Endothelial cell (in vitro differentiated cells): Measurements from ENCODE around the gene IGFLR1. TPM values are rescaled to one million over a fixed set of nuclear protein-coding genes. Genes with fewer than 3 reads are reported as not detected.

Experiments
- DNase-seq: peaks from one replicate; pipeline ENCODE4 v3.0.0; 2021; ENCODE audit warnings: low spot score
- H3K27ac Mint-ChIP-seq: one replicate; pipeline ENCODE4 v1.8.0; 2021; ENCODE audit warnings: mixed read lengths, inconsistent platforms; ENCODE audit not compliant: unreplicated experiment
- H3K27me3 Mint-ChIP-seq: one replicate; pipeline ENCODE4 v1.8.0; 2021; ENCODE audit warnings: mild to moderate bottlenecking, moderate library complexity, mixed read lengths, inconsistent platforms; ENCODE audit not compliant: unreplicated experiment
- H3K36me3 Mint-ChIP-seq: one replicate; pipeline ENCODE4 v1.8.0; 2021; ENCODE audit warnings: mild to moderate bottlenecking, low read depth, mixed read lengths, inconsistent platforms; ENCODE audit not compliant: unreplicated experiment
- H3K4me1 Mint-ChIP-seq: one replicate; pipeline ENCODE4 v1.8.0; 2021; ENCODE audit warnings: mild to moderate bottlenecking, mixed read lengths, inconsistent platforms; ENCODE audit not compliant: unreplicated experiment
- H3K4me3 Mint-ChIP-seq: one replicate; pipeline ENCODE4 v1.8.0; 2021; ENCODE audit warnings: mild to moderate bottlenecking, mixed read lengths, inconsistent platforms; ENCODE audit not compliant: unreplicated experiment
- H3K9me3 Mint-ChIP-seq: one replicate; pipeline ENCODE4 v1.8.0; 2021; ENCODE audit warnings: mixed read lengths, inconsistent platforms; ENCODE audit not compliant: unreplicated experiment
- total RNA-seq: library from RNA; stranded (reverse); fragmentation: NEBNext Ultra II Directional; extraction: Animal tissue kit (Norgen Biotek cat#: 25700); gene quantifications from one replicate; pipeline ENCODE4 v1.2.1, GENCODE V29; 2021; ENCODE audit not compliant: unreplicated experiment
- TF ChIP-seq, protein P1 (sequence below): fragments of 200-600 bp; sonication (generic); IDR thresholded peaks from one replicate; pipeline ENCODE4 v1.5.0; 2021; ENCODE audit warnings: antibody characterized with exemption; ENCODE audit not compliant: unreplicated experiment

The IGFLR1 gene
- total RNA-seq, 1 donor from 2014 or later: 3.2 TPM

DNA sequence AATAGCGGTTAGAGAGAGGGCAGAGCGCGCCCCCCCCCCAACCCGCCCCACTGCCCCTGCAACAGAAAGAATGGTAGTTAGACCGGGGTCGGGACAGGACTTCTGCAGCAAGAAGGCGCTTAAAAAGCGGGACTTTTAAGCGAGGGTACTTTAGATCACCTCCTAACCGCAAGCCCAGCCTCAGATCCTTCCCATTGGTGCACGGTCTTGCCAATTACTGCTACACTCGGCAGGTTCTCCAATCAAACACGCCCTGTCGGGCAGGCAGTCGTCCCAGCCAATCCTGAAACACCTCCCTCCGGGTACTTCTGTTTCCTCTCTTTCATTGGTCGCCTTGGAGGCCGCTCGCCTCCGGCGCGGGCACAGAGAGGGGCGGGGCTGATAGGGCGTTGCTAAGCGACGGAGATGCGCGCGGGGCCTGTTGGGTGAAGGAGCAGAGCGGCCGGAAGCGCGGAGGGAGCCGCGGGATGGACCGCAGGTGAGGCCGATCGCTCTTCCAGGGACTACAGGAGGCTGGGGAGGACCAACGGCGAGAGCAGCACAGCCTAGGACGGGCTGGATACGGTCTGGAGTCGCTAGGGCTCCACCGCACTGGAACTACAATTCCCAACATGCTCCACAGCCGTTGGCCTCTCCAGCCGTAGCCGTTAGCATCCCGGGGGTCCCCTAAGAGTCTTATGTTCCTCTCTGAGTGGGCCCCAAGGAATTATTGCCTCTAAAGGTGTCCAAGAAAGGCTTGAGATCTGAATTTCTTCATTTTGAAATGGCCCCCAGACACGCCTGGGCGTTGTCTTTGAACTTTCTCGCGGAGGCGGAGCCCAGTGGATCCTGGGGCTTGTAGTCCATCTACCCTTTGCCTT, 15.7 kb upstream of the IGFLR1 start, which contains the start of gene PROSER3:
Gene PROSER3 (plus strand): TSS at position 428 of the 860 bp plus-strand sequence. CDS start 40 bp downstream, at position 468.
- TF ChIP-seq, protein P1, sequence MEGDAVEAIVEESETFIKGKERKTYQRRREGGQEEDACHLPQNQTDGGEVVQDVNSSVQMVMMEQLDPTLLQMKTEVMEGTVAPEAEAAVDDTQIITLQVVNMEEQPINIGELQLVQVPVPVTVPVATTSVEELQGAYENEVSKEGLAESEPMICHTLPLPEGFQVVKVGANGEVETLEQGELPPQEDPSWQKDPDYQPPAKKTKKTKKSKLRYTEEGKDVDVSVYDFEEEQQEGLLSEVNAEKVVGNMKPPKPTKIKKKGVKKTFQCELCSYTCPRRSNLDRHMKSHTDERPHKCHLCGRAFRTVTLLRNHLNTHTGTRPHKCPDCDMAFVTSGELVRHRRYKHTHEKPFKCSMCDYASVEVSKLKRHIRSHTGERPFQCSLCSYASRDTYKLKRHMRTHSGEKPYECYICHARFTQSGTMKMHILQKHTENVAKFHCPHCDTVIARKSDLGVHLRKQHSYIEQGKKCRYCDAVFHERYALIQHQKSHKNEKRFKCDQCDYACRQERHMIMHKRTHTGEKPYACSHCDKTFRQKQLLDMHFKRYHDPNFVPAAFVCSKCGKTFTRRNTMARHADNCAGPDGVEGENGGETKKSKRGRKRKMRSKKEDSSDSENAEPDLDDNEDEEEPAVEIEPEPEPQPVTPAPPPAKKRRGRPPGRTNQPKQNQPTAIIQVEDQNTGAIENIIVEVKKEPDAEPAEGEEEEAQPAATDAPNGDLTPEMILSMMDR: no peak
- Mint-ChIP-seq H3K27ac (peak within 1 kb of the TSS; percentile 86), H3K4me1 (peaks cover 18% of the 10 kb centered on the region), H3K27me3 (peaks cover 27% of the 10 kb centered on the region), H3K4me3 (peak within 1 kb of the TSS; percentile 94), H3K36me3 (peaks cover 8% of the 10 kb centered on the region), H3K9me3 (no peaks in the 10 kb centered on the region)
- peak; percentile 93 for DNase-seq

DNA sequence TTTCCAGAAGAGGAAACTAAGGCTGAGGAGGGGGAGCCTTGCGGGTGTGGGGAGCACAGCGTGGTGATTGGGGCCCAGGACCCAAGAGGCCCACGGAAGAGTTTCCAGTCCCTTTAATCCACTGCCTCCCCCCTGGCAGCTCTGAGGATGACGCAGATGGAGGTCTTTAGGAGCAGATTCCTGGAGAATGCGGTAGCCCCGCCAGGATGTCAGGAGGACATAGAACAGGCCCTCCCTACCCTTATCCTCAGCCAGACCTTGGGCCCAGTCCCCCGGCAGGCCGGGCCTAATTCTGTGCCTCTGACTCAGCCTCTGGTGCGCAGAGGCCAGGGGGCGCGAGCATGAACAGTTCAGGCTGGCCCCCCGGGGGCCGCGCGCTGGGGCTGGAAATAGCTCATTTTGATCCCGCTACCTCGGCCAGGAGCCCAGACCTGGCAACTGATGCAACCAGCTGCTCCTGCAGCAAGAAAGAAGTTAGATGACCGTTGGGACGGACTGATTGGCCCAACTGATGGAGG, 15.0 kb upstream of the IGFLR1 start:
- H3K4me1 Mint-ChIP-seq: peaks cover 18% of the 10 kb centered on the region
- H3K36me3 Mint-ChIP-seq: peaks cover 8% of the 10 kb centered on the region
- peak; percentile 32 for DNase-seq
- no peak overlapping the region for H3K27ac Mint-ChIP-seq
- no peaks in the 10 kb centered on the region for H3K9me3 Mint-ChIP-seq
- H3K4me3 Mint-ChIP-seq: peak overlapping the region; percentile 94
- TF ChIP-seq, protein P1: no peak
- peaks cover 27% of the 10 kb centered on the region for H3K27me3 Mint-ChIP-seq

DNA sequence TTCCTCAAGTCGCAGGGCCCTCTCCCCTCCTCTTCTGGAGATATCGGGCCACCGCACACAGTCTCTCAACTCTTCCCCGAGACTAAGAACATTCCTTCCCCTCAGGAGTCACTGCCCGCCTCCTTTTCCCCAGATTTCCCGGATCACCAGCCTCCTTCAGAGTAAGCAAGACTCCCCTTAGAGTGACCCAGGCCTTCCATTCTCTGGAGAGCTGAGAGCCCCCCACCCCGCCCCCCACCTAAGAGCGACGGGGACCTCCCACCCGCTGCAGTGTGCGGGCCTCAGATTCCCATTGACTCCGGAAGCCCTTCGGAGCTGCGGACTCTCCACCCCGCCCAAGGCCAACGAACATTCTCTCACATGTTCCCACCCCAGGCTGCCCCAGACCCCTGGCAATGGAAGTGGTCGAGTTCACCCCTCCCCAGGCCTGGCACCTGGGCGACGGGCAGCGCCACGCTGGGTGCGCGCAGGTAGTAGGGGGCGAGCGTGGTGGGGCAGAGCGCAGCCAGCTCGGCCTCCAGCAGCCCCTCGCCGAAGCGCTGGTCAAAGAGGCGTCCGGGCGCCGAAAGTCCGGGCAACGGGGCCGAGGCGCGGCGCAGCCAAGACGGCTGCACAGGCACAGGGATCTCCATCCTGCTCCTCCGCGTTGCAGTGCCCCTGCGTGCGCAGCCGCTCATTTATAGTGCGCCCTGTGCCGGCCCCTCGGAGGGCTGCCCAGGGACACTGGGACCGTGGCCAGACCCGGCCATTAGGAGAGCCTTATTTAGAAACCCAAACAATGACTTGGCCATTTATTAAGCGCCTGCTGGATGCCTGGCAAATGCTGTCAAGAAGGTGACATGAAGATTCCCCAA, 14.4 kb upstream of the IGFLR1 start, which contains the start of gene HSPB6:
Gene HSPB6 (minus strand): TSS at position 653 of the 854 bp plus-strand sequence. CDS start 21 bp downstream, at position 632.
- H3K36me3 Mint-ChIP-seq: peaks cover 8% of the 10 kb centered on the region
- H3K4me1 Mint-ChIP-seq: peaks cover 18% of the 10 kb centered on the region
- peaks cover 25% of the 10 kb centered on the region for H3K27me3 Mint-ChIP-seq
- TF ChIP-seq, protein P1: no peak
- H3K4me3 Mint-ChIP-seq: peak within 1 kb of the TSS; percentile 94
- no peaks in the 10 kb centered on the region for H3K9me3 Mint-ChIP-seq
- peak within 1 kb of the TSS; percentile 86 for H3K27ac Mint-ChIP-seq
- DNase-seq: peak; percentile 37

DNA sequence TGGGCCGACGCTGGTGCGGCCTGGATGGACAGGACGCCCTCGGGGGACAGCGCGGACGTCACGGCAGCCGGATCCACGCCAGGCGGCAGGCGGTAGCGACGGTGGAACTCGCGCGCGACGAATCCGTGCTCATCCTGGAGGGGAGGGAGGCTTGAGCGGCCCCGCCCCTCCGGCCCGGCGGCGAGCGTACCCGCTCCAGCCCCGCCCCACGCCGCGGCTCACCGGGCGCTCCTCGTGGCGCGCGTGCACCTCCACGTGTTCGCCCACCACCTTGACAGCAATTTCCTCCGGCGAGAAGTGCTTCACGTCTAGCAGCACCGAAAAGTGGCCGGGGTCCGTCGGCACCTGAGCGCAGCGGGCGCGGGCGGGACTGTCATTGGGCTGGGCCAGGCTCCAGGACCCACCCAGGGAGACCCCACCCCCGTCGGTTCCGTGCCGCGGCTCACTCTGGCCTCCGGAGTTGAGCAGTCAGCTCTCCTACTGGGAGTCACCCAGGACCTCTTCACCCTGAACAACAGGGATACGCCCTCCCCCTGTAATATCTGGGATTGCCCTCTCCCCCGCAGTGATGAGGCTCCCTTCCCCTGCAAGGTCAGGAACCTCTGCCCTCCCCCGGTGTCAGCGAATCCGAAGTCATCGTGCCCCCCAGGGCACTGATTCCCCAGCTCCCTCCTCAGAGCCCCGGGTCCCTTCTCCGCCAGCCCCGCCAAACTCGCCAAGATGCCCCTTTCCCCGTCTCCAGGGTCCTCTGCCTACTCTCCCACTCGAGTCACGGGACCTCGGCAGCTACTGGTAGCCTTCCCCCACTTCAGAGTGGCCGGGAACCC, 13.5 kb upstream of the IGFLR1 start:
- Mint-ChIP-seq H3K4me3 (peak overlapping the region; percentile 81), H3K27ac (no peak overlapping the region)

More for the DNA sequence above, 13.5 kb upstream of the IGFLR1 start:
- H3K9me3 Mint-ChIP-seq: no peaks in the 10 kb centered on the region
- H3K4me1 Mint-ChIP-seq: peaks cover 18% of the 10 kb centered on the region
- H3K36me3 Mint-ChIP-seq: peaks cover 8% of the 10 kb centered on the region
- H3K27me3 Mint-ChIP-seq: peaks cover 25% of the 10 kb centered on the region
- TF ChIP-seq, protein P1: no peak
- no peak for DNase-seq
